Measurements from ENCODE around the gene SYNDIG1. TPM values are rescaled to one million over a fixed set of nuclear protein-coding genes. Genes with fewer than 3 reads are reported as not detected.

Gene SYNDIG1
- 0.07 TPM in 1 of 2 replicates, not detected in the other for total RNA-seq

GRCh38 chr20:24469116-24469893 lies at the start of gene SYNDIG1:
Gene SYNDIG1 (plus strand): TSS chr20:24469629. CDS start chr20:24543098, 73,469 bp downstream.

